CD14-positive monocyte (primary cell): ENCODE measurements around the gene MAP2K5. TPM values are rescaled to one million over a fixed set of nuclear protein-coding genes. Genes with fewer than 3 reads are reported as not detected.

Source experiments
- DNase-seq, 3 donors: peaks; one replicate each; pipeline ENCODE4 v3.0.0-alpha.2; 2011 to 2022
- H2AFZ ChIP-seq: 2 replicates; pipeline ENCODE4 v1.6.0; 2012; ENCODE audit warnings: mild to moderate bottlenecking, low read depth, low read length, inconsistent platforms; ENCODE audit not compliant: insufficient read depth, poor library complexity, severe bottlenecking
- H3K27ac ChIP-seq, 2 donors: 1 replicate in 1 of 2; 2 replicates in 1 of 2; pipeline ENCODE4 v1.5.1; 2012 to 2013; ENCODE audit warnings: low read length in 2 of 2, control low read depth in 1 of 2, inconsistent platforms in 1 of 2, low read depth in 1 of 2, mild to moderate bottlenecking in 1 of 2
- H3K27me3 ChIP-seq, 2 donors: one replicate each; pipeline versions ENCODE4 v1.6.0 to v1.6.1; 2011 to 2013; ENCODE audit warnings: low read length in 2 of 2; ENCODE audit not compliant: control insufficient read depth in 2 of 2, insufficient read depth in 2 of 2
- H3K36me3 ChIP-seq, 2 donors: replicated peaks in 1 of 2; 1 replicate in 1 of 2; 2 replicates in 1 of 2; pipeline versions ENCODE4 v1.5.1 to v1.6.1; 2012 to 2013; ENCODE audit warnings: low read length in 2 of 2, control low read depth in 1 of 2, inconsistent platforms in 1 of 2, mild to moderate bottlenecking in 1 of 2; ENCODE audit not compliant: insufficient read depth in 2 of 2, control insufficient read depth in 1 of 2
- H3K4me1 ChIP-seq, 2 donors: 1 replicate in 1 of 2; 2 replicates in 1 of 2; pipeline versions ENCODE4 v1.5.1 to v1.6.1; 2012 to 2013; ENCODE audit warnings: low read length in 2 of 2, control low read depth in 1 of 2, inconsistent platforms in 1 of 2, mild to moderate bottlenecking in 1 of 2, moderate library complexity in 1 of 2; ENCODE audit not compliant: insufficient read depth in 2 of 2, control insufficient read depth in 1 of 2
- H3K4me2 ChIP-seq: replicated peaks from 2 replicates; pipeline ENCODE3; 2012; ENCODE audit warnings: low read length, moderate library complexity, mild to moderate bottlenecking; ENCODE audit not compliant: poor library complexity, severe bottlenecking; ENCODE audit errors: extremely low read depth
- H3K4me3 ChIP-seq, 3 experiments: fragments of 200-600 bp in 1 of 3; sonication (generic) in 1 of 3; replicated peaks in 1 of 3; 1 replicate in 2 of 3; 2 replicates in 1 of 3; pipeline ENCODE4 v1.5.1; 2011 to 2013; ENCODE audit warnings: low read length in 3 of 3, mild to moderate bottlenecking in 3 of 3, control low read depth in 2 of 3, low read depth in 2 of 3, inconsistent platforms in 1 of 3, moderate library complexity in 1 of 3
- H3K79me2 ChIP-seq: 2 replicates; pipeline ENCODE4 v1.6.0; 2012; ENCODE audit warnings: mild to moderate bottlenecking, control low read depth, inconsistent platforms, low read length, moderate library complexity; ENCODE audit not compliant: insufficient read depth
- H3K9ac ChIP-seq: 2 replicates; pipeline ENCODE4 v1.6.0; 2017; ENCODE audit warnings: low read length, mild to moderate bottlenecking; ENCODE audit not compliant: insufficient read depth, poor library complexity, severe bottlenecking
- H3K9me3 ChIP-seq, 2 donors: replicated peaks in 1 of 2; 1 replicate in 1 of 2; 2 replicates in 1 of 2; pipeline versions ENCODE4 v1.5.1 to v1.6.1; 2012 to 2013; ENCODE audit warnings: low read length in 2 of 2, control low read depth in 1 of 2; ENCODE audit not compliant: control insufficient read depth in 1 of 2, insufficient read depth in 1 of 2
- H4K20me1 ChIP-seq: 2 replicates; pipeline ENCODE4 v1.6.0; 2012; ENCODE audit warnings: mild to moderate bottlenecking, low read length, control low read depth, moderate library complexity; ENCODE audit not compliant: insufficient read depth
- H3K27ac Mint-ChIP-seq, 7 donors: one replicate each; pipeline ENCODE4 v1.8.0; 2020; ENCODE audit warnings: mild to moderate bottlenecking in 7 of 7, mixed read lengths in 7 of 7, moderate library complexity in 6 of 7, inconsistent platforms in 2 of 7
- H3K27me3 Mint-ChIP-seq, 3 donors: one replicate each; pipeline ENCODE4 v1.8.0; 2021 to 2022; ENCODE audit warnings: low read depth in 3 of 3, mild to moderate bottlenecking in 3 of 3, mixed read lengths in 3 of 3, moderate library complexity in 3 of 3, inconsistent platforms in 1 of 3
- H3K36me3 Mint-ChIP-seq, 2 donors: one replicate each; pipeline ENCODE4 v1.8.0; 2020; ENCODE audit warnings: mixed read lengths in 2 of 2, inconsistent platforms in 1 of 2, mild to moderate bottlenecking in 1 of 2
- H3K4me1 Mint-ChIP-seq: one replicate; pipeline ENCODE4 v1.8.0; 2020; ENCODE audit warnings: mild to moderate bottlenecking, mixed read lengths
- H3K4me3 Mint-ChIP-seq, 2 donors: one replicate each; pipeline ENCODE4 v1.8.0; 2020; ENCODE audit warnings: mild to moderate bottlenecking in 2 of 2, mixed read lengths in 2 of 2, moderate library complexity in 1 of 2
- H3K9me3 Mint-ChIP-seq, 7 donors: one replicate each; pipeline ENCODE4 v1.8.0; 2020 to 2022; ENCODE audit warnings: mixed read lengths in 7 of 7, mild to moderate bottlenecking in 6 of 7, moderate library complexity in 6 of 7, inconsistent platforms in 2 of 7
- CTCF ChIP-seq: fragments of 200-600 bp; IDR thresholded peaks from one replicate; pipeline ENCODE4 v1.8.0; 2022; ENCODE audit warnings: antibody characterized with exemption, mild to moderate bottlenecking
- WGBS: methylation state at CpG from one replicate; pipeline ENCODE4 v1.1.5; 2013; ENCODE audit warnings: missing lambda C conversion rate; ENCODE audit not compliant: insufficient coverage; 5-methylcytosine and 5-hydroxymethylcytosine counted together
- intact Hi-C, 2 donors: fragments of 100-400 bp; cut with micrococcal nuclease; formaldehyde crosslinking; loops; one replicate each; pipeline versions ENCODE4 v1.15.0 to v1.15.1; 2023
- polyA plus RNA-seq, 3 donors: library from polyadenylated mRNA; depleted of rRNA in 1 of 3; unstranded in 2 of 3; stranded (reverse) in 1 of 3; fragments of 300-500 nt in 2 of 3; fragments of >200 nt in 1 of 3; fragmentation: Illumina TruSeq in 2 of 3; gene quantifications; 1 replicate in 2 of 3; 2 replicates in 1 of 3; pipeline ENCODE4 v1.2.3, GENCODE V29; 2012 to 2021

MAP2K5 gene
- polyA plus RNA-seq, 3 donors: 10.2 to 11.3 (median 10.6) TPM

- no peaks in the 10 kb centered on the region for H3K79me2 ChIP-seq
- no peak overlapping the region for H2AFZ ChIP-seq
- no peaks in the 10 kb centered on the region for H4K20me1 ChIP-seq
- Mint-ChIP-seq H3K36me3 (peaks cover 20 to 31% of the 10 kb centered on the region in 2 donors), H3K4me1 (peaks cover 11% of the 10 kb centered on the region), H3K4me3 (no peak overlapping the region), H3K9me3 (no peaks in the 10 kb centered on the region), H3K27ac (no peak overlapping the region), H3K27me3 (no peaks in the 10 kb centered on the region)
- 100% methylated on average over 3 of the region's 3 CpGs for WGBS
- H3K4me2 ChIP-seq: no peak overlapping the region
- no peaks in the 10 kb centered on the region for H3K9me3 ChIP-seq
- H3K27me3 ChIP-seq: no peaks in the 10 kb centered on the region
- DNase-seq: no peak
- H3K27ac ChIP-seq: no peak overlapping the region
- peaks cover 9 to 13% of the 10 kb centered on the region in 2 donors for H3K4me1 ChIP-seq
- peaks cover 3 to 23% of the 10 kb centered on the region in 2 donors for H3K36me3 ChIP-seq
- H3K4me3 ChIP-seq: no peak overlapping the region
- intact Hi-C loops: no loop called here
- TF ChIP-seq CTCF: no peak
- no peak overlapping the region for H3K9ac ChIP-seq
Observed at GRCh38 chr15:67515090-67515489, 27.4 kb upstream of the MAP2K5 start.

- Histone ChIP-seq H3K4me3 (no peak overlapping the region), H3K27ac (no peak overlapping the region), H3K9me3 (no peaks in the 10 kb centered on the region), H3K27me3 (no peaks in the 10 kb centered on the region), H3K9ac (no peak overlapping the region), H3K4me1 (peaks cover 13 to 17% of the 10 kb centered on the region in 2 donors), H4K20me1 (no peaks in the 10 kb centered on the region), H3K79me2 (no peaks in the 10 kb centered on the region), H2AFZ (no peak overlapping the region), H3K36me3 (peaks cover 3 to 23% of the 10 kb centered on the region in 2 donors), H3K4me2 (no peak overlapping the region)
- TF ChIP-seq CTCF: no peak
- Mint-ChIP-seq H3K27ac (no peak overlapping the region), H3K36me3 (peaks cover 20 to 31% of the 10 kb centered on the region in 2 donors), H3K4me1 (peaks cover 11% of the 10 kb centered on the region), H3K27me3 (no peaks in the 10 kb centered on the region), H3K9me3 (no peaks in the 10 kb centered on the region), H3K4me3 (no peak overlapping the region)
- DNase-seq: no peak
- intact Hi-C loops: no loop called here
- WGBS: no CpG with 5 or more reads among the region's 2 CpGs
Observed at GRCh38 chr15:67515557-67515956, 26.9 kb upstream of the MAP2K5 start.
